Trophoblast cell (in vitro differentiated cells and primary cell): Measurements from ENCODE around the gene PSMG3.

Experiments
- DNase-seq, 2 donors: peaks; one replicate each; pipeline ENCODE4 v3.0.0-alpha.2; 2016
- H2AFZ ChIP-seq: 2 replicates; pipeline ENCODE4 v1.6.1; 2013; ENCODE audit warnings: low read length, moderate library complexity, mild to moderate bottlenecking; ENCODE audit not compliant: insufficient read depth, poor library complexity
- H2AK5ac ChIP-seq: 2 replicates; pipeline ENCODE4 v1.6.1; 2013; ENCODE audit warnings: mild to moderate bottlenecking, low read length
- H2BK120ac ChIP-seq: 2 replicates; pipeline ENCODE4 v1.6.1; 2013; ENCODE audit warnings: low read length, mild to moderate bottlenecking, moderate library complexity; ENCODE audit not compliant: insufficient read depth, poor library complexity
- H2BK12ac ChIP-seq: 2 replicates; pipeline ENCODE4 v1.6.1; 2013; ENCODE audit warnings: mild to moderate bottlenecking, low read length, moderate library complexity
- H2BK5ac ChIP-seq: 2 replicates; pipeline ENCODE4 v1.6.1; 2013; ENCODE audit warnings: low read length, low read depth, moderate library complexity, mild to moderate bottlenecking; ENCODE audit not compliant: poor library complexity
- H3K14ac ChIP-seq: 2 replicates; pipeline ENCODE4 v1.6.1; 2013; ENCODE audit warnings: mild to moderate bottlenecking, low read length
- H3K18ac ChIP-seq: 2 replicates; pipeline ENCODE4 v1.6.1; 2013; ENCODE audit warnings: mild to moderate bottlenecking, low read length
- H3K23ac ChIP-seq: 2 replicates; pipeline ENCODE4 v1.6.1; 2013; ENCODE audit warnings: low read length
- H3K27ac ChIP-seq: 2 replicates; pipeline ENCODE4 v1.5.1; 2013; ENCODE audit warnings: low read depth, mild to moderate bottlenecking, inconsistent platforms, low read length, moderate library complexity
- H3K27me3 ChIP-seq: 2 replicates; pipeline ENCODE4 v1.6.1; 2013; ENCODE audit warnings: inconsistent platforms, mild to moderate bottlenecking, low read length, moderate library complexity; ENCODE audit not compliant: insufficient read depth
- H3K36me3 ChIP-seq, 2 experiments: 1 replicate in 1 of 2; 2 replicates in 1 of 2; pipeline ENCODE4 v1.6.1; 2013; ENCODE audit warnings: low read length in 2 of 2, mild to moderate bottlenecking in 2 of 2, moderate library complexity in 1 of 2; ENCODE audit not compliant: insufficient read depth in 2 of 2, control insufficient read depth in 1 of 2
- H3K4ac ChIP-seq: 2 replicates; pipeline ENCODE4 v1.6.1; 2013; ENCODE audit warnings: low read depth, mild to moderate bottlenecking, low read length, moderate library complexity
- H3K4me1 ChIP-seq, 2 experiments: 1 replicate in 1 of 2; 2 replicates in 1 of 2; pipeline ENCODE4 v1.6.1; 2013; ENCODE audit warnings: low read length in 2 of 2, mild to moderate bottlenecking in 2 of 2, moderate library complexity in 1 of 2; ENCODE audit not compliant: insufficient read depth in 2 of 2, control insufficient read depth in 1 of 2
- H3K4me2 ChIP-seq: 2 replicates; pipeline ENCODE4 v1.6.1; 2013; ENCODE audit warnings: inconsistent platforms, mild to moderate bottlenecking, low read length, moderate library complexity
- H3K4me3 ChIP-seq: 2 replicates; pipeline ENCODE4 v1.5.1; 2013; ENCODE audit warnings: mild to moderate bottlenecking, low read depth, low read length, inconsistent platforms
- H3K79me1 ChIP-seq: one replicate; pipeline ENCODE4 v1.6.1; 2013; ENCODE audit warnings: low read length
- H3K79me2 ChIP-seq: 2 replicates; pipeline ENCODE4 v1.6.1; 2013; ENCODE audit warnings: low read length, mild to moderate bottlenecking; ENCODE audit not compliant: control insufficient read depth, insufficient read depth, poor library complexity
- H3K9ac ChIP-seq: 2 replicates; pipeline ENCODE4 v1.6.1; 2013; ENCODE audit warnings: mild to moderate bottlenecking, low read length
- H3K9me3 ChIP-seq: 2 replicates; pipeline ENCODE4 v1.6.1; 2013; ENCODE audit warnings: low read depth, mild to moderate bottlenecking, control low read depth, inconsistent platforms, low read length; ENCODE audit not compliant: insufficient read depth
- H4K12ac ChIP-seq: 2 replicates; pipeline ENCODE4 v1.6.1; 2013; ENCODE audit warnings: low read depth, mild to moderate bottlenecking, low read length, moderate library complexity
- H4K8ac ChIP-seq: 2 replicates; pipeline ENCODE4 v1.6.1; 2013; ENCODE audit warnings: low read depth, mild to moderate bottlenecking, low read length, moderate library complexity
- H4K91ac ChIP-seq: one replicate; pipeline ENCODE4 v1.6.1; 2013; ENCODE audit warnings: low read depth, mild to moderate bottlenecking, low read length, moderate library complexity
- WGBS: extraction: QIAGEN DNeasy Blood & Tissue Kit; methylation state at CpG from one replicate; pipeline ENCODE4 v1.1.7; 2013; ENCODE audit warnings: missing lambda C conversion rate; ENCODE audit not compliant: insufficient read length, insufficient coverage; ENCODE audit errors: extremely low coverage; 5-methylcytosine and 5-hydroxymethylcytosine counted together

The PSMG3 gene

GRCh38 chr7:1590887-1591286, 21.1 kb upstream of the PSMG3 start:
- Histone ChIP-seq H3K4me3 (no peak overlapping the region), H3K23ac (no peak overlapping the region), H3K36me3 (no peaks in the 10 kb centered on the region)

GRCh38 chr7:1590476-1590875, 20.6 kb upstream of the PSMG3 start:
- no peak overlapping the region for H2BK120ac ChIP-seq
- no CpG with 5 or more reads among the region's 6 CpGs for WGBS
- no peak overlapping the region for H3K14ac ChIP-seq
- H3K79me1 ChIP-seq, result no peaks in the 10 kb centered on the region
- no peak overlapping the region for H3K4ac ChIP-seq
- H3K4me3 ChIP-seq, result no peak overlapping the region
- H3K9ac ChIP-seq, result no peak overlapping the region
- H3K27me3 ChIP-seq, result no peaks in the 10 kb centered on the region
- H3K18ac ChIP-seq, result no peak overlapping the region
- no peak for DNase-seq
- no peaks in the 10 kb centered on the region for H3K4me1 ChIP-seq
- H2BK5ac ChIP-seq, result no peak overlapping the region
- no peaks in the 10 kb centered on the region for H3K36me3 ChIP-seq
- no peak overlapping the region for H3K23ac ChIP-seq
- no peak overlapping the region for H2BK12ac ChIP-seq
- no peak overlapping the region for H4K8ac ChIP-seq
- H3K4me2 ChIP-seq, result no peak overlapping the region
- H4K91ac ChIP-seq, result no peak overlapping the region
- H3K79me2 ChIP-seq, result no peaks in the 10 kb centered on the region
- H3K27ac ChIP-seq, result no peak overlapping the region
- no peak overlapping the region for H2AK5ac ChIP-seq
- no peak overlapping the region for H2AFZ ChIP-seq
- H3K9me3 ChIP-seq, result peaks cover 13% of the 10 kb centered on the region
- no peak overlapping the region for H4K12ac ChIP-seq

More at GRCh38 chr7:1590887-1591286, 21.1 kb upstream of the PSMG3 start:
- Histone ChIP-seq H3K4me2 (no peak overlapping the region), H2BK5ac (no peak overlapping the region), H2AFZ (no peak overlapping the region), H3K27ac (no peak overlapping the region), H3K14ac (no peak overlapping the region), H3K79me2 (no peaks in the 10 kb centered on the region), H2BK120ac (no peak overlapping the region), H3K9ac (no peak overlapping the region), H2AK5ac (no peak overlapping the region), H2BK12ac (no peak overlapping the region), H3K9me3 (peaks cover 13% of the 10 kb centered on the region), H3K4me1 (no peaks in the 10 kb centered on the region), H3K27me3 (no peaks in the 10 kb centered on the region), H3K18ac (no peak overlapping the region), H3K79me1 (no peaks in the 10 kb centered on the region), H4K91ac (no peak overlapping the region), H3K4ac (no peak overlapping the region), H4K8ac (no peak overlapping the region), H4K12ac (no peak overlapping the region)
- WGBS, result no CpG with 5 or more reads among the region's 9 CpGs
- DNase-seq, result no peak

GRCh38 chr7:1588978-1589377, 19.1 kb upstream of the PSMG3 start:
- Histone ChIP-seq H4K8ac (no peak overlapping the region), H3K18ac (no peak overlapping the region), H3K9me3 (peaks cover 13% of the 10 kb centered on the region), H3K79me2 (no peaks in the 10 kb centered on the region), H2AFZ (no peak overlapping the region), H3K4me1 (no peaks in the 10 kb centered on the region), H3K4me3 (no peak overlapping the region), H3K27ac (no peak overlapping the region), H2BK5ac (no peak overlapping the region), H3K79me1 (no peaks in the 10 kb centered on the region), H3K27me3 (no peaks in the 10 kb centered on the region), H3K4ac (no peak overlapping the region), H3K14ac (no peak overlapping the region), H3K36me3 (no peaks in the 10 kb centered on the region), H3K23ac (no peak overlapping the region), H4K91ac (no peak overlapping the region), H4K12ac (no peak overlapping the region), H3K4me2 (no peak overlapping the region), H2AK5ac (no peak overlapping the region), H3K9ac (no peak overlapping the region), H2BK12ac (no peak overlapping the region), H2BK120ac (no peak overlapping the region)
- no peak for DNase-seq
- WGBS, result no CpG with 5 or more reads among the region's 1 CpG

- H3K4me1 ChIP-seq, result no peaks in the 10 kb centered on the region
- no peaks in the 10 kb centered on the region for H3K79me2 ChIP-seq
- H3K4me2 ChIP-seq, result no peak overlapping the region
- no peak overlapping the region for H3K23ac ChIP-seq
- no peaks in the 10 kb centered on the region for H3K27me3 ChIP-seq
- H4K12ac ChIP-seq, result no peak overlapping the region
- no peaks in the 10 kb centered on the region for H3K36me3 ChIP-seq
- H3K4me3 ChIP-seq, result no peak overlapping the region
- DNase-seq, result no peak
- H3K14ac ChIP-seq, result no peak overlapping the region
- no peak overlapping the region for H2AK5ac ChIP-seq
- no peak overlapping the region for H2BK120ac ChIP-seq
- H3K9me3 ChIP-seq, result peaks cover 13% of the 10 kb centered on the region
- no peaks in the 10 kb centered on the region for H3K79me1 ChIP-seq
- no peak overlapping the region for H3K18ac ChIP-seq
- no CpG with 5 or more reads among the region's 12 CpGs for WGBS
- H2BK12ac ChIP-seq, result no peak overlapping the region
- H2BK5ac ChIP-seq, result no peak overlapping the region
- H2AFZ ChIP-seq, result no peak overlapping the region
- H3K9ac ChIP-seq, result no peak overlapping the region
- no peak overlapping the region for H4K8ac ChIP-seq
- no peak overlapping the region for H4K91ac ChIP-seq
- no peak overlapping the region for H3K27ac ChIP-seq
- H3K4ac ChIP-seq, result no peak overlapping the region
Measured at GRCh38 chr7:1587738-1588137, 17.9 kb upstream of the PSMG3 start.
